Upper lobe of left lung (tissue), 4 donors: Measurements from ENCODE around the gene RELL1.

Experiments used
- CTCF ChIP-seq, 6 experiments: fragments of 450-650 bp in 4 of 6; fragments of 200-600 bp in 2 of 6; sonication (generic) in 2 of 6; IDR thresholded peaks; one replicate each; pipeline ENCODE4 v1.5.1; 2016 to 2019; ENCODE audit warnings: antibody characterized with exemption in 6 of 6
- EP300 ChIP-seq, 4 donors: sonication (generic); formaldehyde crosslinking; IDR thresholded peaks; one replicate each; pipeline ENCODE4 v1.5.1; 2017; ENCODE audit warnings: antibody characterized with exemption in 4 of 4, control low read depth in 2 of 4
- POLR2A ChIP-seq, 4 donors: fragments of 450-650 bp; IDR thresholded peaks; one replicate each; pipeline ENCODE4 v1.5.1; 2016 to 2017; ENCODE audit warnings: antibody characterized with exemption in 4 of 4, mild to moderate bottlenecking in 2 of 4
- POLR2AphosphoS5 ChIP-seq, 2 donors: sonication (generic); formaldehyde crosslinking; IDR thresholded peaks; one replicate each; pipeline ENCODE4 v1.5.1; 2017; ENCODE audit warnings: antibody characterized with exemption in 2 of 2

GRCh38 chr4:37699868-37700481, 13.8 kb upstream of the RELL1 start:
- TF ChIP-seq CTCF (IDR thresholded peaks at IDR 0.05) (no peak), POLR2A (IDR thresholded peaks at IDR 0.05) (no peak), EP300 (IDR thresholded peaks at IDR 0.05) (no peak), POLR2AphosphoS5 (IDR thresholded peaks at IDR 0.05) (no peak)
